Activated CD8-positive, alpha-beta T cell treated with anti-CD3 and anti-CD28 coated beads for 36 hours (primary cell): ENCODE results near the gene DNAAF2. TPM values are rescaled to one million over a fixed set of nuclear protein-coding genes. Genes with fewer than 3 reads are reported as not detected.
A peak's percentile ranks its signal among the peaks of the same experiment; 100 is the strongest.

Source experiments
- ATAC-seq: fragments of 200-7000 bp; cut with Tn5 transposase; one replicate; pipeline ENCODE4 v1.10.0; 2021; ENCODE audit warnings: mild to moderate bottlenecking, moderate library complexity
- CTCF ChIA-PET: fragments of 350-600 bp; sonication (Branson Sonifier 250); formaldehyde crosslinking; loops from one replicate; lab custom pipeline; 2021; ENCODE audit warnings: antibody characterized with exemption; lab: Charles Lee
- POLR2A ChIA-PET: fragments of 350-600 bp; sonication (Branson Sonifier 250); formaldehyde crosslinking; loops from one replicate; lab custom pipeline; 2021; ENCODE audit warnings: antibody characterized with exemption; lab: Charles Lee
- DNase-seq: peaks from one replicate; pipeline ENCODE4 v3.0.0-alpha.2; 2020
- H3K27ac Mint-ChIP-seq: one replicate; pipeline ENCODE4 v1.8.0; 2021; ENCODE audit warnings: mild to moderate bottlenecking, mixed read lengths
- H3K27me3 Mint-ChIP-seq: one replicate; pipeline ENCODE4 v1.8.0; 2021; ENCODE audit warnings: mixed read lengths
- H3K36me3 Mint-ChIP-seq: one replicate; pipeline ENCODE4 v1.8.0; 2021; ENCODE audit warnings: low read depth, mixed read lengths
- H3K4me1 Mint-ChIP-seq: one replicate; pipeline ENCODE4 v1.8.0; 2021; ENCODE audit warnings: low read depth, mixed read lengths
- H3K4me3 Mint-ChIP-seq: one replicate; pipeline ENCODE4 v1.8.0; 2021; ENCODE audit warnings: mild to moderate bottlenecking, moderate library complexity, mixed read lengths
- H3K9me3 Mint-ChIP-seq: one replicate; pipeline ENCODE4 v1.8.0; 2021; ENCODE audit warnings: mixed read lengths
- CTCF ChIP-seq: fragments of 200-600 bp; IDR thresholded peaks from one replicate; pipeline ENCODE4 v1.8.0; 2022; ENCODE audit warnings: antibody characterized with exemption, mild to moderate bottlenecking
- intact Hi-C: fragments of 100-400 bp; cut with micrococcal nuclease; formaldehyde crosslinking; loops from one replicate; pipeline ENCODE4 v1.10.0; 2022
- total RNA-seq, 2 experiments: library from RNA; stranded (reverse); gene quantifications; one replicate each; pipeline ENCODE4 v1.2.3, GENCODE V29; 2021

The DNAAF2 gene
- total RNA-seq, 2 experiments from 2014 or later: 10.4 to 11.0 TPM

GRCh38 chr14:49584058-49584457, 51.0 kb downstream of the DNAAF2 start:
- ChIA-PET POLR2A (interaction anchor here (1.4 to 5.8 kb wide), 7 partner anchors 10 to 51 kb away, joined by 3 to 110 read pairs (median 24); partner anchors contain the start of genes DNAAF2, LRR1, MGAT2 and RPL36AL), CTCF (interaction anchor here (4.5 kb wide), 1 partner anchor 37 kb away, joined by 25 read pairs; the partner anchor contains the start of genes MGAT2 and RPL36AL)
- Mint-ChIP-seq H3K27ac (peak overlapping the region; percentile 96), H3K4me1 (peaks cover 52% of the 10 kb centered on the region), H3K4me3 (peak overlapping the region; percentile 91), H3K36me3 (peaks cover 64% of the 10 kb centered on the region), H3K27me3 (peaks cover 2% of the 10 kb centered on the region), H3K9me3 (no peaks in the 10 kb centered on the region)
- no peak for TF ChIP-seq CTCF
- ATAC-seq: no peak
- DNase-seq: no peak
- intact Hi-C loops: no loop called here

- Mint-ChIP-seq H3K36me3 (peaks cover 68% of the 10 kb centered on the region), H3K4me1 (peaks cover 55% of the 10 kb centered on the region), H3K9me3 (no peaks in the 10 kb centered on the region), H3K27me3 (peaks cover 2% of the 10 kb centered on the region), H3K27ac (peak overlapping the region; percentile 96), H3K4me3 (peak overlapping the region; percentile 91)
- POLR2A ChIA-PET: interaction anchor here (1.4 to 5.8 kb wide), 5 partner anchors 13 to 51 kb away, joined by 3 to 110 read pairs (median 11); partner anchors contain the start of genes DNAAF2, LRR1, MGAT2 and RPL36AL
- intact Hi-C loops: no loop called here
- ATAC-seq: no peak
- no peak for TF ChIP-seq CTCF
- DNase-seq: no peak
- CTCF ChIA-PET: no interaction called here
These were observed 51.4 kb downstream of the DNAAF2 start for GRCh38 chr14:49583629-49584028.

- H3K27ac Mint-ChIP-seq: peak overlapping the region; percentile 57
- peak overlapping the region; percentile 91 for H3K4me3 Mint-ChIP-seq
- H3K4me1 Mint-ChIP-seq: peaks cover 58% of the 10 kb centered on the region
- peaks cover 2% of the 10 kb centered on the region for H3K27me3 Mint-ChIP-seq
- POLR2A ChIA-PET: interaction anchor here (0.6 to 5.8 kb wide), 6 partner anchors 13 to 56 kb away, joined by 3 to 110 read pairs (median 6); partner anchors contain the start of genes DNAAF2, LRR1, MGAT2 and RPL36AL
- no peaks in the 10 kb centered on the region for H3K9me3 Mint-ChIP-seq
- ATAC-seq (no peak), DNase-seq (no peak)
- no peak for TF ChIP-seq CTCF
- CTCF ChIA-PET: interaction anchor here (1.7 kb wide), 1 partner anchor 120 kb away, joined by 5 read pairs; no protein-coding TSS in a partner anchor
- intact Hi-C loops: no loop called here
- peaks cover 78% of the 10 kb centered on the region for H3K36me3 Mint-ChIP-seq
These were observed 52.7 kb downstream of the DNAAF2 start for GRCh38 chr14:49582113-49582977.

- H3K27ac Mint-ChIP-seq: peak overlapping the region; percentile 57
- peaks cover 2% of the 10 kb centered on the region for H3K27me3 Mint-ChIP-seq
- peaks cover 59% of the 10 kb centered on the region for H3K4me1 Mint-ChIP-seq
- H3K36me3 Mint-ChIP-seq: peaks cover 85% of the 10 kb centered on the region
- DNase-seq (no peak), ATAC-seq (no peak)
- H3K4me3 Mint-ChIP-seq: peak overlapping the region; percentile 91
- H3K9me3 Mint-ChIP-seq: no peaks in the 10 kb centered on the region
- intact Hi-C loops: no loop called here
- CTCF ChIA-PET: interaction anchor here (1.7 kb wide), 1 partner anchor 119 kb away, joined by 5 read pairs; no protein-coding TSS in a partner anchor
- TF ChIP-seq CTCF: no peak
- POLR2A ChIA-PET: interaction anchor here (0.6 to 1.7 kb wide), 6 partner anchors 14 to 815 kb away, joined by 3 to 8 read pairs (median 3); partner anchors contain the start of genes CDKL1 and DNAAF2
These were observed 53.6 kb downstream of the DNAAF2 start for GRCh38 chr14:49581209-49582112.
